NCI-H1105 (cell line): ENCODE results near the gene PHF3.

Experiments
- DNase-seq: peaks from one replicate; lab custom pipeline; 2025; lab: John Stamatoyannopoulos, UW

Gene PHF3

DNA sequence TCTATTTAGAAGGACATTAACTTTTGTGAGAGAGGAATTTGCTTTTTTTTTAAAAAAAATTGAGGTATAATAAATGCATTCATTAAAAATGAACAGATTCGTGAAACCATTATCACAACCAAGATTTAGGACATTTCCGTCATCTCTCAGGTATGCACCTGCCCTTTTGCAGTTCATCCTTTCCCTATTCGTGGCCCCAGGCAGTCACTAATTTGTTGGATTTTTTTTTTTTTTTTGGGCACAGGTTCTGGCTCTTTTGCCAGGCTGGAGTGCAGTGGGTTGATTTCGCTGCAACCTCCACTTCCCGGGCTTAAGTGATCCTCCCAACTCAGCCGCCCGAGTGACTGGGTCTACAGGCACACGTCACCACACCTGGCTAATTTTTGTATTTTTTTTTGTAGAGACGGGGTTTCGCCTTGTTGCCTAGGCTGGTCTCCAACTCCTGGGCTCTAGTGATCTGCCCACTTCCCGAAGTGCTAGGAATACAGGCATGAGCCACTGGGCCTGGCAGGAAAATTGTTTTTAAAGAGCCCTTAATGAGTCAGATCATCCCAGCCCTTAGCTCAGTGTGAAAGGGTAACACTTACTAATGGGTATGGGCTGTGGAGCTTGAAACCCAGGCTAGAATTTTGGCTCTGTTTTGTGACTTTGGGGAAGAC, 9.2 kb downstream of the PHF3 start:
- no peak for DNase-seq

DNA sequence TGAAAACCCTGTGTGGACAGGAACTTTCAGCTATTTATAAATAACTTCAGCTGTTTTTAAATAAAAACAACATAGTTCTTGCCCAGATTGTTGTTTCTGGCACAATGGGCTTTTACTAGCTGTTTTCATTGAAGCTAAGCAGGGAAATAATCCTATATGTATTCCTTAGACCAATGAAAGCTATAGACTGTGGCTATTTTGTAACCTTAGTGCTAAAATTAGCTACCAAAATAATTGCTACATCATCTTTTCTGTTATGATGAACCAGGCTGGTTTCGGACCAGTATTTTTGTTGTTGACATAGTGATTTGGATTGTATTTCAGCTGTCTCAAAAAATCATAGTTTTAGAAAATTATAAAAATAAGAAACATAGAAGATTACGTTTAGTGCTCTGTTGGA, 13.7 kb downstream of the PHF3 start:
- no peak for DNase-seq

DNA sequence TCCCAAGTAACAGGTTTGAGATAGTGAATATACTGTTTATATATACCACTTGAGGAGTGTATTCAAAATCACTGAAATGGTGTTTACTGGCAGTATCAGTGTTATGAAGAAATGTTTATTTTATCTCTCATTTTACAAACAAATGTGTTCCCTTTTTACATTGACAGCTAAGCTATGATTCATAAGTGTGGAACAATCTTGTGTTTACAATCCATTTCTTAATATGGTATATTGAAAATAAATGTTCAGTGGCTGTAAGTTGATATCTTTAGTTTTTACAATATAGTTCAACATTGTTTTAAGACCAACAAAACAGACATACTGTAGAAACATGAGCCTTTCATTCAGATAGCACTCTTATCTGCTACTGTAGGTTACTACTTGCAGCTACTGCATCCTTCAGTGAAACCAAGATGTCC, 14.3 kb downstream of the PHF3 start:
- DNase-seq: no peak

DNA sequence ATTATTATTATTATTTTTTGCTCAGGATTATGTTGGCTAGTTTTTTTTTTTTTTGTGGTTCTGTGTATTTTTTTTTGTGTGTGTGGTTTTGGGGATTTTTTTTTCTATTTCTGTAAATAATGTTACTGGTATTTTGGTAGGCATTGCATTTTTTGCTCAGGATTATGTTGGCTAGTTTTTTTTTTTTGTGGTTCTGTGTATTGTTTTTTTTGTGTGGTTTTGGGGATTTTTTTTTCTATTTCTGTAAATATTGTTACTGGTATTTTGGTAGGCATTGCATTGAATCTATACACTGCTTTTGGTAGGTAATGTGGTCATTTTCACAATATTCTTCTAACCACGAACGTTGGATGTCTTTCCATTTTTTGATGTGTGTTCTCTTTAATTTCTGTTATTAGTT, 17.4 kb downstream of the PHF3 start:
- DNase-seq: no peak

DNA sequence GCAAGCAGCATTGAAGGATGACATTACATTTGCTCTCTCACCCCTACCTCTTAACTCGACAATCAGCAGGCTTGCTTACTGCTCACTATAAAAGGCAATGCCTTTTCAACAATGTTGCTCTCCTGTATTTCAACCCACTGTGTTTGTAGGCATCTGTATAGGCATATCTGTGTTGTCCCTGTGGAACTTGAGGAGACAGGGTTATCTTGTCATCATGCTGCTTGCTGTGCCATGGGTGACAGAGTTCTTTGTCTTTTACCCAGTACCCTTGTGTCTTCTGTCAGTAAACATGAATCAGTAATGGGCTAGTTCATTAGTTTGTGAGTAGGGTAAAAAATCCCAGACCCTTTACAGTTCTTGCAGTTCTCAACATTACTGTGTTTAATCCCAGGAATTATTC, 25.2 kb downstream of the PHF3 start:
- DNase-seq: no peak

DNA sequence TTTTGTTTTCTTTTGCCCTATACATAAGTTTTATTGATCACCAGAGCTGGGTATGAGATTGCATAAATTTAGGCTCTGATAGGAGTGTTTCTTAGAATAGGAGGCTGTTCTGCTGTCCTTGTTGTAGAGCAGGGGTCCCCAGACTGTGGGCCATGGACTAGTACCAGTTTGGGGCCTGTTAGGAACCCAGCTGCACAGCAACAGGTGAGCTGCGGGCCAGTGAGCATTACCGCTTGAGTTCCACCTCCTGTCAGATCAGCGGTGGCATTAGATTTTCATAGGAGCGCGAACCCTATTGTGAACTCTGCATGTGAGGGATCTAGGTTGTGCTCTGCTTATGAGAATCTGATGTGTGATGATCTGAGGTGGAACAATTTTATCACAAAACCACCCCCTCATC, 26.2 kb downstream of the PHF3 start:
- no peak for DNase-seq

DNA sequence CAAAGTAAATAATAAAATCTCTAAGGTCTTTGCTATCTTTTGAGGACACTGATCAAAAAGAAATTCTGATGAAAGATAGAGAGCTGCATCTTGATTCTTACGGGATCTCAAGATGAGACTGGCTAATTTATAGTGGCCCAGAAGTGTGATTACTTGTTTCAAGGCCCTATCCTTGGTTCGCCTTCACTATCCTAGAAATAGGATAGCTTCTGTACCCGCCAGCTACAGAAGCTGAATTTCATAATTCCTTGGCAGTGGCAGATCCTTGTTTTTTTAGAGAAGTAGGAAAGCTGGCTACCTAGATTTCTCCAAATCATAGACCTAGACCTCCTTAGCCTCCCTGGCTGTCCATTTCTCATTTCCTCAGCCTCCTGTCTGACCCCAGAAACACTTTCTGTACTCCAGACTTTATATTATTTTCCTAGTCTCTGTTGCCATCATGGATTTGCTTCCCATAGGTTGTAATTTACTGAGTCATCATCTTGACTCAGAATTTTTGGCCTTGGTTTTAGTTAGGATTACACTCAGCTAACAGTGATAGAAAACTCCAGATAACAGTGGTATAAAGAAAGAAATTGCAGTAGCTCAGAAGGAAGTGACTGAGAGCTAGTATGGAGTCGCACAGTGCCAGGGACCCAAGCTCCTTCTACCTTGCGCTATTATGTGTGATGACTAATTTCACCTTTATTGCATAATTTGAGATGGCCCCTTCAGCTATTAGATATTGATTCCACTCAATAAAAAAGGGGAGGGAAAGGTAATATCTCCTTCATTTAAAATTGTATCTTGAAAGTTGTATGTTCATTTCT, 27.7 kb downstream of the PHF3 start:
- DNase-seq: no peak

DNA sequence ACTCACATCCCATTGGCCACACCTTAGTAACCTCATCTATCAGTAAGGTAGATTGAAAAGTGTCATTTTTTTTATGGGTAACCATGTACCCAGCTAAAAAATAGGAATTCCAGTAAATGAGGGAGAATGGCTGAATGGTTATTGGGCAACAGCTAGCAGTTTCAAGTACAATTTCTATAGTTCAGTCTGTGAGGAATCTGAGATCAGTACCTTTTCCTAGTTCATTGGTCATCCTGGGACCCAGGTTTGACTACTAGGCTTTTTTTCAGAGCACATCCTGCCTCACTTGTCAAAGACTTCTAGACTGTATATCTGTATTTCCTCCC, 28.3 kb downstream of the PHF3 start:
- DNase-seq: no peak

DNA sequence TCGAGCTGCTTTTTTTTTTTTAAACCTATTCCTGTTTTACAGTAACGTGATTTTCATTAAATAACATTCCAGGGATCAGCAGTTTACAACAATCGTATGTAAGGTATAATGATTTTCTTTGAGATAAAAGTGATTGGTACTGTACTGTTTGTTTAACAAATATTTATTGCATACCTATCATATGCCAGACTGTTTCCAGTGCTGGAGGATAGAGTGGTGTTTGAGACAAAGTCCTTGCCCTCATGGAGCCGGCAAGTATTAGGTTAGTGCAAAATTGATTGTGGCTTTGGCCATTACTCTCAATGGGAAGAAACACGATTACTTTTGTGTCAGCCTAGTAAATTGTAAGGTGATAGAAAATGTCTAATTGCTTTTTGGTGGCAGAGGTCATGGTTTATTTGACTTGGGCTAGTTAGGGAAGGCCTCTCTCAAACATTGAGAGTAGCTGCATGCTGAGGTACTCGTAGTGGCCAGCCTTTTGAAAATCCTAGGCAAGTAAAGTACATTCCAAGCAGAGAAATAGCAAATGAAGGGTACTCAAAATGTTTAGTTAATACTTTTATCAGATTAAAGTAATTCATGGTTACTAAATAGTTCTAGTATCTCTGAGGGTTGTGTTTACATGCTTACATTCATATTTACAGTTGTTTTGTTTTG, 35.6 kb downstream of the PHF3 start:
- no peak for DNase-seq

DNA sequence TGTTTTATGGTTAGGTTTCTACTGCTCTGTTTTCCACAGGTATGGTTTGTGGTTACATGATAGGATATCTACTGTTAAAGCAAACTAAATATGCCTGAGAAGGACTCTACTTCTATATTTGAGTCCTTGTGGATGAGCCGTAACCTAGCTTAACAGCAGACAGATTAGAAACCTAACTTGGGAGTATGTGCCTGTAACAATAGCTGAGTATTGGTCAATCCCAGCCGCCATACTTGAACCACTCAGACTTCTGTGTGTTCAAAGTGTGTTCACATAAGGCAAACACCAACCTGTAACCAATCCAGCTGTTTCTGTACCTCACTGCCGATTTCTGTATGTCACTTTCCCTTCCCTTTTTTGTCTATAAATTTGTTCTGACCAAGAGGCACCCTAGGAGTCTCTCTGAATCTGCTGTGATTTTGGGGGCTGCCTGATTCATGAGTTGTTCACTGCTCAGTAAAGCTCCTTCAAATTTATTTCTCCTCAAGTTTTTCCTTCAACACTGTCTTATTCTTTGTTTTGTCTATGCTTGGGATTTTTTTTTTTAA, 37.1 kb downstream of the PHF3 start:
- DNase-seq: no peak

DNA sequence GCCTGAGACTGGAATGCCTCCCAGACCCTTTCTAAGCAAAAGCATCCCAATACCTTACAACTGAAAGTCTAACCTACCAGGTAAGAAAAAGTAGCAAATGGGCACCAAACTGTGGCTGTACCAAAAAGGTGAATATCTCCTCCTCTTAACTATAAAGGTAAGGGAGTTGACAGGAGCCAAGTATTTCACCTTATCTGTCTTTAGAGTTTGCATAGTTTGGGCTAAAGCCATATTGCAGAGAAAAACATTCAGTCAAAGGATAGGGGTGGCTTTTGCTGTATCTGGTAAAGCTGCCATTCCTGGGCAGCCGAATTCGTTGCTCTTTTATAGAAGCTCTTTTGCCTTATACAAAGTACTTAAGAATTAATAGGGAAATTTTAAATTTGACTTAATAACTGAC, 38.1 kb downstream of the PHF3 start:
- no peak for DNase-seq

DNA sequence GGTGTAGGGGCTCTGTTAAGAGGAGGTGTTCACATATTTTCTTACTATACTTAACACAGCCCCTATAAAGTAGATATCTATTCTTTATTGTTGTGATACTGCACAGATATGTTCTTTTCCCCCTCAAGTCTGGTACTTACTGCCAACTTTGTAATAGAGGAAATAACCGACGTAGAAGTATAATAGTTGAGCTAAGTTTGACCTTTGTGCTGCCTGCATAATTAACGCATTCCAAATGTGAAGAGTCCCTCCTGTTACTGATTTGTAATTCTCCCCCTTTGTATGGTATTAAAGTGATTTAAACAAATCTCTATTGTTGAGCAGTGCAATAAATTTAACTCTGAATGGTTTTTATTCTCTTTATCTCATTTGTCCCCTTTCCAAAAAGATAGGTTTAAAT, 39.0 kb downstream of the PHF3 start:
- no peak for DNase-seq

DNA sequence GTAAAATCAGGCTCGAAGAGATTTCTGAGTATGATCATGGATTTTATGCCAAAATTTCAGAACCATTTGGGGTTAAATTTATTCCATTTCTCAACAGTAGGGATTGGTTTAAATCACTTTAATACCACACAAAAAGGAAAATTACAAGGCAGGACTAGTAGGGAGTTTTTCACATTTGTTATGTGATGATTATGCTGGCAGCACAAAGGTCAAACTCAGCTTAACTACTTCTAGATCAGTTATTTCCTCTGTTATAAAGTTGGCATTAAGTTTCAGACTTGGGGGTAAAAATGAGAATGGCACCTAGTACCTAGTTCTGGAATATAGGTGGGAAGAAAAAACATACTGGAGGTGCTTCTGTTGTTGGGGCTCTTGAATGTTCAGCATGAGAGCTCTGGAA, 39.5 kb downstream of the PHF3 start:
- DNase-seq: no peak

DNA sequence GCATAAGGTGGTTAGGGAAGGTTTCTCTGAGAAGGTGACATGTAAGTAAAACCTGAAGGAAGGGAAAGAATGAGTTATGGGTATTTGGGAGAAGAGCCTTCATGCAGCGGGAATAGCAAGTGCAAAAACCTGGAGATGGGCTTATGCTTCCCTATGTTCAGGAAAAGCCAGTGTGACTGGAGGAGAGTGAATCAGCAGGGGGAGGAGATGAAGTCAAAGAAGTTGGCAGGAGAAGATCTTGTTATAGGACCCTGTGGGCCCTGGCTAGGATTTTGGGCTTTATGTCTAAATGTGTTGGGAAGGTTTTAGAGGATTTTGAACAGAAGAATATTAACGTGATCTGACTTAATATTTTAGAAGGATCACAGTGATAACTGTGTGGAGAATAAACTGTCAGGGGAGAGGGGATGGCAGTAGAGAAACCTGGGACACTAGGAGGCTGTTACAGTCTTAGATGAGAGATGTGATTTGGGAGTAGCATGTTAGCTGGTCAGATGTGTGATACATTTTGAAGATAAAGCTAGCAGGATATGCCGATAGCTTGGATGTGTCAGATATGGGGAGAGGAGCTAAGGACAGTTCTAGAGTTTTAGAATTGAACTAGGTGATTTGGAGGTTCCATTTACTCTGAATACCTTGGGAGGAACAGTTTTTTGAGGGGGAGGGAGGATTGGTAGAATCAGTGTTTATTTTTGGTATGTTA, 41.0 kb downstream of the PHF3 start:
- no peak for DNase-seq

DNA sequence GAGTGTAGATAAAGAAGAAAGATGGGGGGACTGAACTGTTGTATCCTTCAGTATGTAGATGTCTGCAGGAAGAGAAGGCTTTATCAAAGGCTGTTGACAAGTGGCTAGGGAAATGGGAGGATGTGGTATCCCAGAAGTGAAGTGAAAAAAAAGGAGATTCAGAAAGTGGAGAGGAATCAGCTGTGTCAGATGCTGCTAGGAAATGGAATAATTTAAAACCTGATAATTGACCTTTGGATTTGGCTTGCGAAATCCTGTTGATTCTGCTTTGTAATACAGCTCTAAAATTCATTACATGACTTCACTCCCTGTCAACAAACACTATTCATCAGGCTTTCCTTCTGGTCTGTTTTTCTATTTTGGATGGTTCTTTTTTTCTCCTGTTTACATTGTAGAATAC, 41.7 kb downstream of the PHF3 start:
- no peak for DNase-seq

DNA sequence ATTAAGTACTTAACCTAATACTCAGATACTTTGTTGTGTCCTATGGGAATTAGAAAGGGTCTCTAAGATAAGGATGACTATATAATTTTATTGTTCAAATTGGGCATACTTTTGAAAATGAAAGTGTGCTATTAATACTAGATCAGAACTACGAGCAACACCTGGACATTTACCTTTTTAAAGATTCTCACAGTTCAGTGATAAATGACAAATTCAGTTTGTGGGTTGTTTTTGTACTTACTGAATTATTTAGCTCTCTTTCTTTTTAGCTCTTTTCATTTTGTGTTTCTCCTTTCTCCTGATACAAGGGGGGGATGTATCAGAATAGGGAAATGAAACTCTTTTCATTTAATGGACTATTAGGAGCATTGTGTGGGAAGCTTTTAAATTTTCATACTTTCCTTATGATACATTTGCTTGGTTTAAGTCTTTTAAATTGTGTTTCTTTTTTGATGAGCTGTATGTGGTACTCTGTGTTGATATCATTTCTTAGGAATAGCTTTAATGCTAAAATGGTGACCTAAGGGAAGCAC, 47.5 kb downstream of the PHF3 start:
- DNase-seq: no peak

DNA sequence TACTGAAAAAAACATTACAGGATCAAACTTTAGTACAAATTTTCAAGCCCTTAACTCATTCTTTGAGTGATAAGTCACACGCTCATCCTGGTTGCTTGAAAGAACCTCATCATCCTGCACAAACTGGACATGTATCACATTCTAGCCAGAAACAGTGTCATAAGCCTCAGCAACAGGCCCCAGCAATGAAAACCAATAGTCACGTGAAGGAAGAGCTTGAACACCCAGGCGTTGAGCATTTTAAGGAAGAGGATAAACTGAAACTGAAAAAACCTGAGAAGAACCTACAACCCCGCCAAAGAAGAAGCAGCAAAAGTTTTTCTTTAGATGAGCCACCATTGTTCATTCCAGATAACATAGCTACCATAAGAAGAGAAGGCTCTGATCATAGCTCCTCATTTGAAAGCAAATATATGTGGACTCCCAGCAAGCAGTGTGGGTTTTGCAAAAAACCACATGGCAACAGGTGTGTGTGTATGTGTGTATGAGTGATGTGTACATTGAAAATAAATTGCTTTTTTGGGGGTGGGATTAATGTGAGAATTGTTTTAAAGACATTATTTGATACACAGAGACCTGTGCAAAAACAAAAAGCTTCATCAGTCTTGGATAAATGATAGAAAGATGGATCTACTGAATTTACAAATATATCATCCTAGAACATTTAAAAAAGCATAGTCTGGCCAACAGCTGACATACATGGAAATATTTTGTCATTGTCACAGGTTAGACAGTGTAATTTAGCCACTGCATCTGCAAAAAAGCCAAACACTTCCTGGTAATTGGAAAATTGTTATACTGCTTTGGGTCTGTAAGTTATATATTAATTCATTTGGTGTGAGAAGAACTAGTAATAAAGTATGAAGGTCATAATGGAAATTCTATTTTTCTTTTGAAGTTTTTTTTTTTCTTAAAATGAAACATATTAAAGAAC, 50.1 kb downstream of the PHF3 start:
- no peak for DNase-seq

DNA sequence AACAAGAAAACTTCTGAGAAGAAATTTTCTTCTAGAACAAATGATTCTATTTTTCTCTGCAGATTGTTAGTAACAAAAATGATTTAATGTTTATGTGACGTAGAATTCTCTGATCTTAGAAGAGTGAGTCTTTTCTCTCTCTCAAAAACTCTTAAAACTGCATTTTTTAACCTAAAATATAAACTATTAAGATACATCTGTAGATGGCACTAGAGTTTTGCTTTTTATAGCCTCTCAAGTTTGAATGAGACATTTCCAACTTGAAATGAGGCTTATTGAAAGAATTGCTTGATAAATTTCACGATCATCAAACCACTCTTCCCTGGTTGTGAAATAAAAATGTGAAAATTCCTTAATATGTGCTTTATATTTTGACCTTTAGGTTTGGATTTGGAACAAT, 53.8 kb downstream of the PHF3 start:
- DNase-seq: no peak

DNA sequence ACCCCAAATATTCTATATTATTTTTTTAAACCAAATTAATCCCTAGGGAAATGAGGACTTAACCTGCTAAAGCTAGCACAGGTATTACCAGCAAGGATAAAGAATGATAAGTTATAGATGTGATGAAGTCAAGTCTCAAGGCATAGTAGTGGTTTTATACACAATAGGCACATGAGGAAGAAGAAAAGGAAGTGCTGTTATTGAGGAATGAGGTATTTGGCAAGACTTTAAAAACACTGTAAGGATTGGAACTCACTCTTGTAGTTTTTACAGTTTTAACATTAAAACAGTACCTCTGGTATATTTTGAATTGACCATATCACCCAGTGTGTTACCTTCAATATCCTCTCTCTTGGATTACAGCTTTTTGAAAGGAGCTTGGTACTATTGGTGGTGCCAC, 54.6 kb downstream of the PHF3 start:
- no peak for DNase-seq

DNA sequence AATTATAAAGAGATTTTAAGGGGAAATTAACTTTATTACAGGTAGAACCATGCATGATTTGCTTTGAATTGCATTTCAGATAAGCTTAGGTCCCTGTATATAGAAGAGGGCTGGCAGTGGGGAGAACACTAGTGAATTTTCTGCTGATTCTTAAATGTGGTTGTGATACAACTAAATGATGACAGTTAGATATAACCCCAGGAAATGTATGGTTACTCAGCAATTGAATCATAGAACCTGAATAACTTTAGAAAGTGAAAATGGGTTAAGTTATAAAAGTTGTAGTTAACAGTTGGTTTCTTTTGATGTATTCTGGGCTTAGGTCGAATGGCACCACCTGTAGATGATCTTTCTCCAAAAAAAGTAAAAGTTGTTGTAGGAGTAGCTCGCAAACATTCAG, 70.1 kb downstream of the PHF3 start:
- DNase-seq: no peak

DNA sequence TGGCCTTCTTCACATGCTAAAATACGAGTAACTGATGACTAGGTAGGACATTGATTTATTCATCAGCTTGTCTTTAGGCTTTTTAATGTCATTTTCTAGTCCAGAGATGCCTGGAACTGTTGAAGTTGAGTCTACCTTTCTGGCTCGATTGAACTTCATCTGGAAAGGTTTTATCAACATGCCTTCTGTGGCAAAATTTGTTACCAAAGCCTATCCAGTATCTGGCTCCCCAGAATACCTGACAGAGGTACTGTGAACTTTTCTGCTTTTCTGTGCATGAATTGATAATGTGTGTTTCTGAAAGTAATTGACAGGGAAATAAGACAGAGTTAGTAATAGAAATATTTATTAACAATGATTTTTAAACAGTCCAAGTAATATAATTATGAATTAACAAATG, 71.0 kb downstream of the PHF3 start:
- DNase-seq: no peak
